Measurements from ENCODE around the gene LRFN4.

Gene LRFN4

GRCh38 chr11:66845876-66846212, 11.0 kb upstream of the LRFN4 start:
- DNase-seq: no peak

GRCh38 chr11:66846671-66847091, 10.2 kb upstream of the LRFN4 start:
- no peak for DNase-seq

- no peak for DNase-seq
Observed at GRCh38 chr11:66847461-66848232, 9.2 kb upstream of the LRFN4 start.

GRCh38 chr11:66848671-66849500, 8.0 kb upstream of the LRFN4 start:
- DNase-seq: no peak

- DNase-seq: no peak
Observed at GRCh38 chr11:66849501-66850234, 7.2 kb upstream of the LRFN4 start.

GRCh38 chr11:66850235-66850587, 6.7 kb upstream of the LRFN4 start:
- DNase-seq: no peak

- DNase-seq: no peak
Observed at GRCh38 chr11:66850588-66851238, 6.2 kb upstream of the LRFN4 start.

GRCh38 chr11:66851239-66851596, 5.6 kb upstream of the LRFN4 start:
- no peak for DNase-seq

GRCh38 chr11:66851698-66852465, 5.0 kb upstream of the LRFN4 start:
- DNase-seq: no peak

- no peak for DNase-seq
Observed at GRCh38 chr11:66852466-66853241, 4.2 kb upstream of the LRFN4 start.

GRCh38 chr11:66853242-66854229, 3.3 kb upstream of the LRFN4 start:
- DNase-seq: no peak

GRCh38 chr11:66854231-66854661, 2.6 kb upstream of the LRFN4 start:
- DNase-seq: no peak

- DNase-seq: no peak
Observed at GRCh38 chr11:66854729-66855211, 2.1 kb upstream of the LRFN4 start.

- DNase-seq: peak; percentile 88
Observed at GRCh38 chr11:66855574-66856495, 1.0 kb upstream of the LRFN4 start.

- no peak for DNase-seq
Observed at GRCh38 chr11:66857234-66857926, 516 bp downstream of the LRFN4 start.

- DNase-seq: no peak
Observed at GRCh38 chr11:66857927-66858185, 992 bp downstream of the LRFN4 start.

- no peak for DNase-seq
Observed at GRCh38 chr11:66858186-66858938, 1.5 kb downstream of the LRFN4 start.

Measured in DMS153 (cell line).